GM18909 (cell line): Measurements from ENCODE around the gene CAMSAP1.
"Not testable (repeated sequence)": the region's sequence is repeated elsewhere in the genome, so short reads cannot be mapped to it uniquely, and the experiment has no call there.

Experiments used
- ATAC-seq: cut with Tn5 transposase; IDR thresholded peaks from one replicate; pipeline ENCODE4 v1.9.1; 2021; ENCODE audit warnings: mild to moderate bottlenecking; ENCODE audit not compliant: unreplicated experiment, poor library complexity

The CAMSAP1 gene

GRCh38 chr9:135924628-135925338 lies 17.4 kb upstream of the CAMSAP1 start:
- ATAC-seq, result no peak

- ATAC-seq, result no peak
These were observed 16.2 kb upstream of the CAMSAP1 start for GRCh38 chr9:135923508-135923907.

- no peak for ATAC-seq
These were observed 14.5 kb upstream of the CAMSAP1 start for GRCh38 chr9:135921749-135922310.

GRCh38 chr9:135920973-135921585 lies 13.7 kb upstream of the CAMSAP1 start:
- no peak for ATAC-seq

- ATAC-seq, result no peak
These were observed 13.0 kb upstream of the CAMSAP1 start for GRCh38 chr9:135920256-135920930.

- no peak for ATAC-seq
These were observed 12.1 kb upstream of the CAMSAP1 start for GRCh38 chr9:135919318-135919890.

GRCh38 chr9:135916227-135916626 lies 8.9 kb upstream of the CAMSAP1 start:
- ATAC-seq, result not testable (repeated sequence)

GRCh38 chr9:135914921-135915320 lies 7.6 kb upstream of the CAMSAP1 start:
- no peak for ATAC-seq

- not testable (repeated sequence) for ATAC-seq
These were observed 3.9 kb upstream of the CAMSAP1 start for GRCh38 chr9:135911233-135911632.

GRCh38 chr9:135910757-135911156 lies 3.4 kb upstream of the CAMSAP1 start:
- ATAC-seq, result no peak

- no peak for ATAC-seq
These were observed 2.9 kb upstream of the CAMSAP1 start for GRCh38 chr9:135910216-135910615.

- no peak for ATAC-seq
These were observed 2.0 kb upstream of the CAMSAP1 start for GRCh38 chr9:135909371-135909770.

GRCh38 chr9:135908754-135909204 lies 1.4 kb upstream of the CAMSAP1 start:
- no peak for ATAC-seq

GRCh38 chr9:135908093-135908753 lies 877 bp upstream of the CAMSAP1 start:
- ATAC-seq, result no peak

- peak; percentile 30 for ATAC-seq
These were observed 328 bp downstream of the CAMSAP1 start for GRCh38 chr9:135907006-135907430.

GRCh38 chr9:135906291-135907005 lies 898 bp downstream of the CAMSAP1 start:
- ATAC-seq, result peak; percentile 1

GRCh38 chr9:135905380-135906258 lies 1.7 kb downstream of the CAMSAP1 start:
- ATAC-seq, result no peak

GRCh38 chr9:135903786-135904520 lies 3.4 kb downstream of the CAMSAP1 start:
- no peak for ATAC-seq
